Tongue (tissue), 2 donors: ENCODE measurements around the gene SYK. TPM values are rescaled to one million over a fixed set of nuclear protein-coding genes. Genes with fewer than 3 reads are reported as not detected.
A peak's percentile ranks its signal among the peaks of the same experiment; 100 is the strongest.
"Not testable (repeated sequence)": the region's sequence is repeated elsewhere in the genome, so short reads cannot be mapped to it uniquely, and the experiment has no call there.

Source experiments
- DNase-seq: peaks from one replicate; pipeline ENCODE4 v3.0.0-alpha.2; 2015
- total RNA-seq: library from RNA; depleted of rRNA; stranded (reverse); fragments of >200 nt; gene quantifications from one replicate; pipeline ENCODE4 v1.2.3, GENCODE V29; 2014

SYK gene
- total RNA-seq, result 7.1 TPM

- peak; percentile 26 for DNase-seq
Observed at GRCh38 chr9:90801241-90801972, at the start of gene SYK. TSS of gene SYK (plus strand) at chr9:90801819. CDS start at chr9:90843899, 42,080 bp downstream.

GRCh38 chr9:90755514-90756371, 45.9 kb upstream of the SYK start:
- peak; percentile 60 for DNase-seq

- DNase-seq, result not testable (repeated sequence)
Observed at GRCh38 chr9:90760577-90760976, 41.0 kb upstream of the SYK start.

GRCh38 chr9:90766731-90767130, 34.9 kb upstream of the SYK start:
- no peak for DNase-seq

- no peak for DNase-seq
Observed at GRCh38 chr9:90767523-90768100, 34.0 kb upstream of the SYK start.

- no peak for DNase-seq
Observed at GRCh38 chr9:90770182-90770738, 31.4 kb upstream of the SYK start.

GRCh38 chr9:90770927-90771326, 30.7 kb upstream of the SYK start:
- DNase-seq, result no peak

- DNase-seq, result no peak
Observed at GRCh38 chr9:90772386-90772785, 29.2 kb upstream of the SYK start.

GRCh38 chr9:90773617-90774016, 28.0 kb upstream of the SYK start:
- DNase-seq, result peak; percentile 11

- no peak for DNase-seq
Observed at GRCh38 chr9:90774071-90774470, 27.5 kb upstream of the SYK start.

- DNase-seq, result no peak
Observed at GRCh38 chr9:90774682-90775081, 26.9 kb upstream of the SYK start.

- no peak for DNase-seq
Observed at GRCh38 chr9:90775657-90776056, 26.0 kb upstream of the SYK start.

- DNase-seq, result no peak
Observed at GRCh38 chr9:90778746-90779145, 22.9 kb upstream of the SYK start.

- DNase-seq, result no peak
Observed at GRCh38 chr9:90783552-90783951, 18.1 kb upstream of the SYK start.

- no peak for DNase-seq
Observed at GRCh38 chr9:90783964-90784363, 17.7 kb upstream of the SYK start.

- no peak for DNase-seq
Observed at GRCh38 chr9:90787771-90788460, 13.7 kb upstream of the SYK start.

GRCh38 chr9:90788527-90788926, 13.1 kb upstream of the SYK start:
- DNase-seq, result not testable (repeated sequence)

- DNase-seq, result no peak
Observed at GRCh38 chr9:90789408-90789807, 12.2 kb upstream of the SYK start.

- no peak for DNase-seq
Observed at GRCh38 chr9:90789862-90790261, 11.8 kb upstream of the SYK start.

GRCh38 chr9:90793024-90793423, 8.6 kb upstream of the SYK start:
- not testable (repeated sequence) for DNase-seq

- DNase-seq, result no peak
Observed at GRCh38 chr9:90793729-90794128, 7.9 kb upstream of the SYK start.

GRCh38 chr9:90795084-90795483, 6.5 kb upstream of the SYK start:
- no peak for DNase-seq
